HG03342 (cell line): ENCODE measurements around the gene CANT1.

Experiments
- ATAC-seq: cut with Tn5 transposase; IDR thresholded peaks from one replicate; pipeline ENCODE4 v1.9.1; 2021; ENCODE audit warnings: mild to moderate bottlenecking, moderate library complexity; ENCODE audit not compliant: unreplicated experiment

The CANT1 gene

GRCh38 chr17:79011451-79012147 is 2.0 kb upstream of the CANT1 start:
- ATAC-seq = no peak

GRCh38 chr17:79010304-79010646 is 711 bp upstream of the CANT1 start:
- ATAC-seq = no peak

GRCh38 chr17:79008666-79009387 is 737 bp downstream of the CANT1 start:
- ATAC-seq = no peak

GRCh38 chr17:79007504-79008381 is 1.8 kb downstream of the CANT1 start:
- ATAC-seq = no peak

- ATAC-seq = no peak
These were observed 2.6 kb downstream of the CANT1 start for GRCh38 chr17:79006794-79007503.

- no peak for ATAC-seq
These were observed 3.5 kb downstream of the CANT1 start for GRCh38 chr17:79006046-79006445.

GRCh38 chr17:79005063-79005861 is 4.3 kb downstream of the CANT1 start:
- ATAC-seq = no peak

GRCh38 chr17:79003661-79004411 is 5.7 kb downstream of the CANT1 start:
- ATAC-seq = no peak

GRCh38 chr17:79002796-79003593 is 6.6 kb downstream of the CANT1 start:
- no peak for ATAC-seq

- ATAC-seq = no peak
These were observed 7.3 kb downstream of the CANT1 start for GRCh38 chr17:79002291-79002690.

- no peak for ATAC-seq
These were observed 8.2 kb downstream of the CANT1 start for GRCh38 chr17:79001190-79002020.

- no peak for ATAC-seq
These were observed 9.0 kb downstream of the CANT1 start for GRCh38 chr17:79000396-79001189.

- ATAC-seq = no peak
These were observed 9.6 kb downstream of the CANT1 start for GRCh38 chr17:78999947-79000395.

- ATAC-seq = no peak
These were observed 10.4 kb downstream of the CANT1 start for GRCh38 chr17:78999056-78999768.

GRCh38 chr17:78998311-78999055 is 11.1 kb downstream of the CANT1 start:
- ATAC-seq = no peak

GRCh38 chr17:78997881-78998280 is 11.7 kb downstream of the CANT1 start:
- no peak for ATAC-seq
